ENCODE data around the gene NPBWR2.

The NPBWR2 gene

DNA sequence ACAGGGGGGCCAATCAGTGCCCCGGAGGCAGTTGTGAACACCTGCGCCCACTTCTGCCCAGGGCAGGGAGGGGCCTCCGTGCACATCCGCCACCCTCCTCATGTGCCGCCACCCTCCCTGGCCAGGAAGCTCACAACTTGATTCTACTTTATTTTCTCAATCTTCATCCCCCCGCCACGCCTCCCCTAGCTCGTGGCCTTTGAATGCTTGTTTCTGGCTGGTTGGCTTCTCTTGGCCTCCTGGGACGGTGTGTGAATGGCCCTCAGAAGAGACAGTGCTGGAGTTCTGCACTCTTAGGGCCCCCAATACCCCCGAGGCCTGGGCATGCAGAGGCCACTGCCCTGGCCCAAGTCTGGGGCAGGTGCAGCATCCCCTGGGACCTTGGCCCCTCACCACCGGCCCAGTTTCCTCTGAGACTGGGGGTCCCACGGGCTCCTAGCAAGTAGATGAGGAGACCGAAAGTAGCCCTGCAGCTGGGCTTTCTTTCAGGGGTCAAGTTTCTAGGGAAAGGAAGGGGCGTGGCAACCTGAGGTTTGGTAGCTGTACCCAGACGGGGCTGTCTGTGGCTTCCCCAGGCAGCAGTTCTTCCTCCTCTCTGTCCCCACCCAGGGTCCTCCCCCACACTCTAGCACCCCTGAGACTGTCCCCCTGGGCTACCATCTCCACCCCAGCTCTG, 29.4 kb downstream of the NPBWR2 start:
- DNase-seq (ENCODE audit: low read depth in 1 of 2, low spot score in 1 of 2): peak in 1 of 2 experiments; percentile 91
- peak overlapping the region; percentile 83 for H3K4me3 ChIP-seq (replicated peaks; ENCODE audit: insufficient read depth, low read length)
- TF ChIP-seq, protein P1, sequence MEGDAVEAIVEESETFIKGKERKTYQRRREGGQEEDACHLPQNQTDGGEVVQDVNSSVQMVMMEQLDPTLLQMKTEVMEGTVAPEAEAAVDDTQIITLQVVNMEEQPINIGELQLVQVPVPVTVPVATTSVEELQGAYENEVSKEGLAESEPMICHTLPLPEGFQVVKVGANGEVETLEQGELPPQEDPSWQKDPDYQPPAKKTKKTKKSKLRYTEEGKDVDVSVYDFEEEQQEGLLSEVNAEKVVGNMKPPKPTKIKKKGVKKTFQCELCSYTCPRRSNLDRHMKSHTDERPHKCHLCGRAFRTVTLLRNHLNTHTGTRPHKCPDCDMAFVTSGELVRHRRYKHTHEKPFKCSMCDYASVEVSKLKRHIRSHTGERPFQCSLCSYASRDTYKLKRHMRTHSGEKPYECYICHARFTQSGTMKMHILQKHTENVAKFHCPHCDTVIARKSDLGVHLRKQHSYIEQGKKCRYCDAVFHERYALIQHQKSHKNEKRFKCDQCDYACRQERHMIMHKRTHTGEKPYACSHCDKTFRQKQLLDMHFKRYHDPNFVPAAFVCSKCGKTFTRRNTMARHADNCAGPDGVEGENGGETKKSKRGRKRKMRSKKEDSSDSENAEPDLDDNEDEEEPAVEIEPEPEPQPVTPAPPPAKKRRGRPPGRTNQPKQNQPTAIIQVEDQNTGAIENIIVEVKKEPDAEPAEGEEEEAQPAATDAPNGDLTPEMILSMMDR (IDR thresholded peaks at IDR 0.05; ENCODE audit: insufficient read depth, low read length): no peak
- no peaks in the 10 kb centered on the region for H3K27me3 ChIP-seq (ENCODE audit: insufficient read depth, poor library complexity, severe bottlenecking)
- H3K27ac ChIP-seq (replicated peaks): peak overlapping the region; percentile 97

DNA sequence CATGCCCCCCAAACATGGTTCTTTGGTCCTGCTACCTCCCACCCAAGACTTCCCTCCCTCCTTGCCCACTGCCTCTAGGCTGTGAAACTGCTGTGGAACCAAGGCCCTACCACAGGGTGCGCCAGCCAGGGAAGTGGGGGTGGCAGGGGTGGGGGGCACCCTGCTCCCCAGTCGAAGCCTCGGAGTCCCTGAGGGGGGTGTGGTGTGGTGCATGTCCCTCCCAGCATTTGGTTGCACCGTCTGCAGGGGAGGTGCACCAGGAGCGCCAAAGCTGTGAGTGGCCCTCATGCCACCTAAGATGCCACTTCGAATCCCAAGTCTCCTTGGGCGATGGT, 29.9 kb downstream of the NPBWR2 start:
- Histone ChIP-seq H3K27ac (replicated peaks) (peak overlapping the region; percentile 97), H3K4me3 (replicated peaks; ENCODE audit: insufficient read depth, low read length) (peak overlapping the region; percentile 83)

DNA sequence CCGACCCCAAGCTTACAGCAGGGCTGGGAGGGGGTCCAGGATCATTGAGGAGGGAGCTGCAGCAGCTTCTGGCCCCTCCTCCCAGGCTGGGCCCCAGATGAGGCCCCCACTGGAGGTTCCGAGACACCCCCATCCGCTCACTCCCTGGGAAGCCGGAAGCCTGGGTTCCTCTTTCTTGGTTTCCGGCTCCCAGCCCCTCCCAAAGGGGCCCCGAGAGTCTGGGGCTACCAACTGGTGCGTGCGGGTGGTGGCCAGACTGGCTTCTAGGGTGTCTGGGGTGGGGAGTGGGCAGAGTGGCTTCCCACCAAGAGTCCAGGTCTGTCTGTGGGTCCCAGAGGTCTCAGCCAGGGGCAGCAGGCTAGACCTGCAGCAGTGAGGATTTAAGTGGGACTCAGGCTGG, 30.3 kb downstream of the NPBWR2 start:
- TF ChIP-seq, protein P1 (IDR thresholded peaks at IDR 0.05; ENCODE audit: insufficient read depth, low read length): no peak
- TF ChIP-seq, protein P2, sequence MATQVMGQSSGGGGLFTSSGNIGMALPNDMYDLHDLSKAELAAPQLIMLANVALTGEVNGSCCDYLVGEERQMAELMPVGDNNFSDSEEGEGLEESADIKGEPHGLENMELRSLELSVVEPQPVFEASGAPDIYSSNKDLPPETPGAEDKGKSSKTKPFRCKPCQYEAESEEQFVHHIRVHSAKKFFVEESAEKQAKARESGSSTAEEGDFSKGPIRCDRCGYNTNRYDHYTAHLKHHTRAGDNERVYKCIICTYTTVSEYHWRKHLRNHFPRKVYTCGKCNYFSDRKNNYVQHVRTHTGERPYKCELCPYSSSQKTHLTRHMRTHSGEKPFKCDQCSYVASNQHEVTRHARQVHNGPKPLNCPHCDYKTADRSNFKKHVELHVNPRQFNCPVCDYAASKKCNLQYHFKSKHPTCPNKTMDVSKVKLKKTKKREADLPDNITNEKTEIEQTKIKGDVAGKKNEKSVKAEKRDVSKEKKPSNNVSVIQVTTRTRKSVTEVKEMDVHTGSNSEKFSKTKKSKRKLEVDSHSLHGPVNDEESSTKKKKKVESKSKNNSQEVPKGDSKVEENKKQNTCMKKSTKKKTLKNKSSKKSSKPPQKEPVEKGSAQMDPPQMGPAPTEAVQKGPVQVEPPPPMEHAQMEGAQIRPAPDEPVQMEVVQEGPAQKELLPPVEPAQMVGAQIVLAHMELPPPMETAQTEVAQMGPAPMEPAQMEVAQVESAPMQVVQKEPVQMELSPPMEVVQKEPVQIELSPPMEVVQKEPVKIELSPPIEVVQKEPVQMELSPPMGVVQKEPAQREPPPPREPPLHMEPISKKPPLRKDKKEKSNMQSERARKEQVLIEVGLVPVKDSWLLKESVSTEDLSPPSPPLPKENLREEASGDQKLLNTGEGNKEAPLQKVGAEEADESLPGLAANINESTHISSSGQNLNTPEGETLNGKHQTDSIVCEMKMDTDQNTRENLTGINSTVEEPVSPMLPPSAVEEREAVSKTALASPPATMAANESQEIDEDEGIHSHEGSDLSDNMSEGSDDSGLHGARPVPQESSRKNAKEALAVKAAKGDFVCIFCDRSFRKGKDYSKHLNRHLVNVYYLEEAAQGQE (IDR thresholded peaks at IDR 0.05; ENCODE audit: insufficient replicate concordance, low read depth): no peak
- peak; percentile 67 for TF ChIP-seq GABPA (IDR thresholded peaks at IDR 0.05; ENCODE audit: low read depth)
- TF ChIP-seq SPI1 (IDR thresholded peaks at IDR 0.05; ENCODE audit: borderline replicate concordance, low read depth): peak; percentile 98
- TF ChIP-seq POLR2AphosphoS5 (IDR thresholded peaks at IDR 0.05; ENCODE audit: low read depth): peak; percentile 30
- DNase-seq (ENCODE audit: low read depth in 1 of 2, low spot score in 1 of 2): peak; percentile 79 to 94
- H3K27me3 ChIP-seq (ENCODE audit: insufficient read depth, poor library complexity, severe bottlenecking): no peaks in the 10 kb centered on the region
- H3K27ac ChIP-seq (replicated peaks): peak overlapping the region; percentile 97
- peak overlapping the region; percentile 83 for H3K4me3 ChIP-seq (replicated peaks; ENCODE audit: insufficient read depth, low read length)

More for the DNA sequence above, 29.9 kb downstream of the NPBWR2 start:
- DNase-seq (ENCODE audit: low read depth in 1 of 2, low spot score in 1 of 2): no peak
- no peaks in the 10 kb centered on the region for H3K27me3 ChIP-seq (ENCODE audit: insufficient read depth, poor library complexity, severe bottlenecking)
- TF ChIP-seq, protein P2 (IDR thresholded peaks at IDR 0.05; ENCODE audit: insufficient replicate concordance, low read depth): no peak
- TF ChIP-seq SPI1 (IDR thresholded peaks at IDR 0.05; ENCODE audit: borderline replicate concordance, low read depth) (no peak), POLR2AphosphoS5 (IDR thresholded peaks at IDR 0.05; ENCODE audit: low read depth) (no peak; the same call in 1 of the 2 replicates), GABPA (IDR thresholded peaks at IDR 0.05; ENCODE audit: low read depth) (no peak)
- TF ChIP-seq, protein P1 (IDR thresholded peaks at IDR 0.05; ENCODE audit: insufficient read depth, low read length): no peak

Measured in HL-60 (cell line).